Body of pancreas (tissue), 4 donors: Measurements from ENCODE around the gene LRIT1.

Source experiments
- CTCF ChIP-seq, 7 experiments: fragments of 450-650 bp in 4 of 7; fragments of 200-600 bp in 3 of 7; sonication (generic) in 3 of 7; IDR thresholded peaks; one replicate each; pipeline ENCODE4 v1.5.1; 2016 to 2019; ENCODE audit warnings: antibody characterized with exemption in 7 of 7
- POLR2A ChIP-seq, 3 donors: fragments of 450-650 bp; IDR thresholded peaks; one replicate each; pipeline ENCODE4 v1.6.1; 2016; ENCODE audit warnings: antibody characterized with exemption in 3 of 3, mild to moderate bottlenecking in 2 of 3

- TF ChIP-seq CTCF (IDR thresholded peaks at IDR 0.05) (no peak), POLR2A (IDR thresholded peaks at IDR 0.05) (no peak)
Observed at GRCh38 chr10:84193846-84194423, 47.4 kb downstream of the LRIT1 start.
